Measurements from ENCODE around the gene TTC22.

DNA sequence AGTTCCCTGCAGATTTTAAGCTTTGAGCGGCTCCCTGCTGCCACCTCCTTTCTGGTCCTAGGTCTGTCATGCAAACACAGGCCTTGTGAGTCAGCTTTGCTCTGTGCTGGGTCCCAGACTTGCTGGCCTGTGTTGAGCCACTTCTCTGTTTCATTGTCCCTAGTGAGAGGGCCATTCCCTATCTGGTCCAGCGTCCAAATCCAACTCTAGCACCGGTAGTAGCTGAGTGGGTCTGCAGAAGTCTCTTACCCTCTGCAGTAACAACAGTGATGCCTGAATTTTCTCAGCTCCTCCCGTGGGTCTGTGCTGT is 5.8 kb downstream of the TTC22 start:
- TF ChIP-seq EP300 (IDR thresholded peaks at IDR 0.05), result no peak
- TF ChIP-seq, protein P1, sequence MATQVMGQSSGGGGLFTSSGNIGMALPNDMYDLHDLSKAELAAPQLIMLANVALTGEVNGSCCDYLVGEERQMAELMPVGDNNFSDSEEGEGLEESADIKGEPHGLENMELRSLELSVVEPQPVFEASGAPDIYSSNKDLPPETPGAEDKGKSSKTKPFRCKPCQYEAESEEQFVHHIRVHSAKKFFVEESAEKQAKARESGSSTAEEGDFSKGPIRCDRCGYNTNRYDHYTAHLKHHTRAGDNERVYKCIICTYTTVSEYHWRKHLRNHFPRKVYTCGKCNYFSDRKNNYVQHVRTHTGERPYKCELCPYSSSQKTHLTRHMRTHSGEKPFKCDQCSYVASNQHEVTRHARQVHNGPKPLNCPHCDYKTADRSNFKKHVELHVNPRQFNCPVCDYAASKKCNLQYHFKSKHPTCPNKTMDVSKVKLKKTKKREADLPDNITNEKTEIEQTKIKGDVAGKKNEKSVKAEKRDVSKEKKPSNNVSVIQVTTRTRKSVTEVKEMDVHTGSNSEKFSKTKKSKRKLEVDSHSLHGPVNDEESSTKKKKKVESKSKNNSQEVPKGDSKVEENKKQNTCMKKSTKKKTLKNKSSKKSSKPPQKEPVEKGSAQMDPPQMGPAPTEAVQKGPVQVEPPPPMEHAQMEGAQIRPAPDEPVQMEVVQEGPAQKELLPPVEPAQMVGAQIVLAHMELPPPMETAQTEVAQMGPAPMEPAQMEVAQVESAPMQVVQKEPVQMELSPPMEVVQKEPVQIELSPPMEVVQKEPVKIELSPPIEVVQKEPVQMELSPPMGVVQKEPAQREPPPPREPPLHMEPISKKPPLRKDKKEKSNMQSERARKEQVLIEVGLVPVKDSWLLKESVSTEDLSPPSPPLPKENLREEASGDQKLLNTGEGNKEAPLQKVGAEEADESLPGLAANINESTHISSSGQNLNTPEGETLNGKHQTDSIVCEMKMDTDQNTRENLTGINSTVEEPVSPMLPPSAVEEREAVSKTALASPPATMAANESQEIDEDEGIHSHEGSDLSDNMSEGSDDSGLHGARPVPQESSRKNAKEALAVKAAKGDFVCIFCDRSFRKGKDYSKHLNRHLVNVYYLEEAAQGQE (IDR thresholded peaks at IDR 0.05), result no peak

All from A549 (cell line).